AG09309 (cell line): Measurements from ENCODE around the gene VAV3.

Experiments
- DNase-seq: peaks from one replicate; pipeline ENCODE4 v3.0.0-alpha.2; 2010; ENCODE audit warnings: low read depth
- H3K4me3 ChIP-seq: 2 replicates; pipeline ENCODE4 v1.5.1; 2011; ENCODE audit warnings: mild to moderate bottlenecking, low read depth, low read length, moderate library complexity; ENCODE audit not compliant: control insufficient read depth
- CTCF ChIP-seq: IDR thresholded peaks from 2 replicates; pipeline ENCODE4 v1.5.1; 2011; ENCODE audit warnings: mild to moderate bottlenecking, low read depth, low read length, inconsistent platforms; ENCODE audit not compliant: insufficient read depth, control insufficient read depth; ENCODE audit errors: missing control alignments

VAV3 gene

GRCh38 chr1:107833061-107833460 is 131.9 kb downstream of the VAV3 start:
- no peak for DNase-seq
- no peak for TF ChIP-seq CTCF
- no peak overlapping the region for H3K4me3 ChIP-seq

- TF ChIP-seq CTCF = no peak
- H3K4me3 ChIP-seq = no peak overlapping the region
- no peak for DNase-seq
Observed at GRCh38 chr1:107831921-107832320, 133.1 kb downstream of the VAV3 start.

GRCh38 chr1:107830526-107830925 is 134.5 kb downstream of the VAV3 start:
- no peak overlapping the region for H3K4me3 ChIP-seq
- DNase-seq = no peak
- TF ChIP-seq CTCF = no peak

- no peak for DNase-seq
- H3K4me3 ChIP-seq = no peak overlapping the region
- TF ChIP-seq CTCF = no peak
Observed at GRCh38 chr1:107830075-107830474, 134.9 kb downstream of the VAV3 start.

- TF ChIP-seq CTCF = no peak
- no peak for DNase-seq
- H3K4me3 ChIP-seq = no peak overlapping the region
Observed at GRCh38 chr1:107829036-107829770, 135.8 kb downstream of the VAV3 start.

- DNase-seq = no peak
- no peak overlapping the region for H3K4me3 ChIP-seq
- no peak for TF ChIP-seq CTCF
Observed at GRCh38 chr1:107824946-107825345, 140.0 kb downstream of the VAV3 start.
